ENCODE data around the gene ANKRD27. TPM values are rescaled to one million over a fixed set of nuclear protein-coding genes. Genes with fewer than 3 reads are reported as not detected.

The ANKRD27 gene
- total RNA-seq, 1 experiment from 2014 or later, result 48.1 TPM

- intact Hi-C loops (cut with micrococcal nuclease), result no loop called here
- peaks cover 11 to 23% of the 10 kb centered on the region in 2 experiments for H3K4me1 ChIP-seq (ENCODE audit: control insufficient read depth in 1 of 2, insufficient read depth in 2 of 2, low read length in 2 of 2)
- H3K9me3 ChIP-seq (ENCODE audit: control insufficient read depth in 1 of 2, insufficient read depth in 1 of 2, low read depth in 1 of 2, low read length in 2 of 2), result no peaks in the 10 kb centered on the region
- H2AFZ ChIP-seq (ENCODE audit: low read depth, low read length, poor library complexity, severe bottlenecking), result no peak overlapping the region
- no peak overlapping the region for H3K4me3 ChIP-seq (replicated peaks in 1 of 2; ENCODE audit: low read depth in 1 of 2, low read length in 2 of 2)
- ChIA-PET CTCF (interaction anchor here (0.6 kb wide), 1 partner anchor 90 kb away, joined by 3 read pairs; no protein-coding TSS in a partner anchor), POLR2A (interaction anchor here (1.0 kb wide), 1 partner anchor 14 kb away, joined by 3 read pairs; the partner anchor contains the start of gene NUDT19), RAD21 (ENCODE audit: low non-redundant PET in 1 of 2, low total read pairs in 2 of 2, uncharacterized antibody in 2 of 2, unreplicated experiment in 2 of 2) (no interaction called here)
- H3K9ac ChIP-seq (ENCODE audit: low read length), result no peak overlapping the region
- H3K27me3 ChIP-seq (ENCODE audit: insufficient read depth, low read length), result no peaks in the 10 kb centered on the region
- no peak for DNase-seq (ENCODE audit: low read depth, low spot score)
- BruUV-seq (replicated peaks), result no TSS peak
- no peaks in the 10 kb centered on the region for H4K20me1 ChIP-seq (ENCODE audit: insufficient read depth)
- no peaks in the 10 kb centered on the region for H3K9me2 ChIP-seq (ENCODE audit: insufficient read depth)
- TF ChIP-seq CTCF (IDR thresholded peaks at IDR 0.05 in 2 of 3, conservative IDR thresholded peaks at IDR 0.05 in 1 of 3; ENCODE audit: borderline replicate concordance in 1 of 3, insufficient read depth in 1 of 3, low read depth in 2 of 3, low read length in 2 of 3) (no peak), FOSL1 (IDR thresholded peaks at IDR 0.05; ENCODE audit: low read depth) (no peak), MAX (IDR thresholded peaks at IDR 0.05) (no peak), SIN3A (IDR thresholded peaks at IDR 0.05; ENCODE audit: low read depth) (no peak), EZH2 (IDR thresholded peaks at IDR 0.05) (no peak), REST (IDR thresholded peaks at IDR 0.05; ENCODE audit: low read depth) (no peak), TCF7L2 (IDR thresholded peaks at IDR 0.05; ENCODE audit: borderline replicate concordance, extremely low read depth, insufficient read depth, insufficient read length) (no peak), EZH2phosphoT487 (IDR thresholded peaks at IDR 0.05; ENCODE audit: borderline replicate concordance) (no peak), EGR1 (IDR thresholded peaks at IDR 0.05; ENCODE audit: low read depth) (no peak)
- no peak overlapping the region for H3K4me2 ChIP-seq (ENCODE audit: low read length)
- 0 out of 4 replicates have a peak, but pooled peaks cover 0 to 4% of the 10 kb centered on the region in 2 experiments for H3K36me3 ChIP-seq (ENCODE audit: control insufficient read depth in 1 of 2, insufficient read depth in 2 of 2, low read length in 2 of 2)
- no peak overlapping the region for H3K27ac ChIP-seq (ENCODE audit: low read depth, low read length)
- peaks cover 26% of the 10 kb centered on the region for H3K79me2 ChIP-seq (ENCODE audit: insufficient read depth, low read length)
- no peak for ATAC-seq
Measured at GRCh38 chr19:32676895-32677359, 1.9 kb upstream of the ANKRD27 start.
